A673 (cell line): ENCODE data around the gene UBE2R2.

Source experiments
- CTCF ChIP-seq: fragments of 300-800, 200-600 bp; sonication (generic); conservative IDR thresholded peaks from 2 replicates; pipeline ENCODE4 v1.5.1; 2017; ENCODE audit warnings: low read depth, mild to moderate bottlenecking, antibody characterized with exemption, low read length, moderate library complexity, mixed read lengths
- EZH2 ChIP-seq: fragments of 200-600 bp; sonication (generic); IDR thresholded peaks from 2 replicates; pipeline ENCODE4 v1.6.1; 2017; ENCODE audit warnings: borderline replicate concordance, low read depth, mild to moderate bottlenecking, mixed read lengths, antibody characterized with exemption, low read length; ENCODE audit not compliant: poor library complexity, severe bottlenecking

GRCh38 chr9:33907347-33907746 is 90.4 kb downstream of the UBE2R2 start:
- TF ChIP-seq CTCF, result no peak
- TF ChIP-seq EZH2, result no peak
